GM10266 (cell line): Measurements from ENCODE around the gene ELF4.

Experiments
- DNase-seq: peaks from one replicate; pipeline ENCODE4 v3.0.0; 2012; ENCODE audit errors: extremely low spot score
- CTCF ChIP-seq: IDR thresholded peaks from 2 replicates; pipeline ENCODE4 v1.5.1; 2012; ENCODE audit warnings: mild to moderate bottlenecking, low read depth; ENCODE audit not compliant: control insufficient read depth, insufficient read depth; ENCODE audit errors: missing control alignments

Gene ELF4

GRCh38 chrX:130110379-130111219 lies at the start of gene ELF4:
TSS of gene ELF4 (minus strand) at chrX:130110497. CDS start at chrX:130081330, 29,167 bp downstream.
- peak; percentile 83 for DNase-seq
- TF ChIP-seq CTCF, result peak; percentile 5

GRCh38 chrX:130159776-130160175 lies 49.5 kb upstream of the ELF4 start:
- no peak for DNase-seq
- TF ChIP-seq CTCF, result no peak

GRCh38 chrX:130158311-130158710 lies 48.0 kb upstream of the ELF4 start:
- DNase-seq, result no peak
- no peak for TF ChIP-seq CTCF

- no peak for DNase-seq
- no peak for TF ChIP-seq CTCF
Observed at GRCh38 chrX:130155564-130155963, 45.3 kb upstream of the ELF4 start.

GRCh38 chrX:130147631-130148030 lies 37.3 kb upstream of the ELF4 start:
- no peak for DNase-seq
- no peak for TF ChIP-seq CTCF

- DNase-seq, result no peak
- TF ChIP-seq CTCF, result no peak
Observed at GRCh38 chrX:130145123-130145522, 34.8 kb upstream of the ELF4 start.

- DNase-seq, result no peak
- no peak for TF ChIP-seq CTCF
Observed at GRCh38 chrX:130144509-130144908, 34.2 kb upstream of the ELF4 start.
